OCI-LY7 (cell line): Measurements from ENCODE around the gene ARID5B. TPM values are rescaled to one million over a fixed set of nuclear protein-coding genes. Genes with fewer than 3 reads are reported as not detected.
"Not testable (repeated sequence)": the region's sequence is repeated elsewhere in the genome, so short reads cannot be mapped to it uniquely, and the experiment has no call there.

Source experiments
- BruUV-seq: library from RNA; stranded (reverse); fragments of 400-500 nt; replicated peaks from 2 replicates; lab custom pipeline; 2021; lab: Mats Ljungman, UMichigan
- CTCF ChIA-PET: fragments of 300-600 bp; sonication (Branson Sonifier 250); formaldehyde crosslinking; loops from one replicate; lab custom pipeline; 2022; ENCODE audit warnings: antibody characterized with exemption; ENCODE audit not compliant: unreplicated experiment; lab: Charles Lee
- POLR2A ChIA-PET: fragments of 300-600 bp; sonication (Branson Sonifier 250); formaldehyde crosslinking; loops from one replicate; lab custom pipeline; 2022; ENCODE audit warnings: antibody characterized with exemption; lab: Charles Lee
- DNase-seq: peaks from one replicate; pipeline ENCODE4 v3.0.0-alpha.2; 2015; ENCODE audit warnings: low spot score
- H2AFZ ChIP-seq: fragments of 200-600 bp; sonication (generic), shearing (Covaris generic); 2 replicates; pipeline ENCODE4 v1.6.1; 2014; ENCODE audit warnings: mild to moderate bottlenecking, antibody characterized with exemption, low read length, moderate library complexity
- H3K27ac ChIP-seq: fragments of 200-600 bp; sonication (generic); 2 replicates; pipeline ENCODE4 v1.5.1; 2014; ENCODE audit warnings: mixed run types, low read depth, mild to moderate bottlenecking, moderate library complexity, low read length, inconsistent platforms; ENCODE audit not compliant: poor library complexity, severe bottlenecking
- H3K36me3 ChIP-seq: fragments of 200-600 bp; sonication (generic); 2 replicates; pipeline ENCODE4 v1.6.1; 2014; ENCODE audit warnings: mild to moderate bottlenecking, antibody characterized with exemption, low read length, moderate library complexity, mixed read lengths; ENCODE audit not compliant: insufficient read depth
- H3K4me1 ChIP-seq: fragments of 200-600 bp; sonication (generic); 2 replicates; pipeline ENCODE4 v1.5.1; 2014; ENCODE audit warnings: mild to moderate bottlenecking, low read length; ENCODE audit not compliant: insufficient read depth, poor library complexity, severe bottlenecking
- H3K4me2 ChIP-seq: fragments of 200-600 bp; sonication (generic); 2 replicates; pipeline ENCODE4 v1.6.1; 2014; ENCODE audit warnings: mild to moderate bottlenecking, low read length
- H3K4me3 ChIP-seq: fragments of 200-600 bp; sonication (generic); 2 replicates; pipeline ENCODE4 v1.5.1; 2014; ENCODE audit warnings: mild to moderate bottlenecking, low read depth, low read length; ENCODE audit not compliant: poor library complexity, severe bottlenecking
- H3K79me2 ChIP-seq: fragments of 200-600 bp; sonication (generic); 2 replicates; pipeline ENCODE4 v1.6.1; 2016; ENCODE audit warnings: low read depth, mild to moderate bottlenecking, low read length, moderate library complexity, mixed read lengths; ENCODE audit not compliant: insufficient read depth
- H3K9me2 ChIP-seq: fragments of 200-600 bp; sonication (generic); 2 replicates; pipeline ENCODE4 v1.6.1; 2016; ENCODE audit warnings: mild to moderate bottlenecking, low read length, mixed read lengths; ENCODE audit not compliant: insufficient read depth
- H3K9me3 ChIP-seq: fragments of 200-600 bp; sonication (generic); 2 replicates; pipeline ENCODE4 v1.6.1; 2014; ENCODE audit warnings: mild to moderate bottlenecking, mixed run types, low read length, mixed read lengths
- H4K20me1 ChIP-seq: fragments of 200-600 bp; sonication (generic); 2 replicates; pipeline ENCODE4 v1.6.1; 2014; ENCODE audit warnings: mild to moderate bottlenecking, antibody characterized with exemption, low read length, moderate library complexity, mixed read lengths; ENCODE audit not compliant: insufficient read depth
- EZH2phosphoT487 ChIP-seq: fragments of 200-600 bp; sonication (generic); IDR thresholded peaks from 2 replicates; pipeline ENCODE4 v1.6.1; 2018; ENCODE audit warnings: low read depth, borderline replicate concordance, mild to moderate bottlenecking, mixed run types, antibody characterized with exemption, low read length, moderate library complexity, mixed read lengths
- intact Hi-C: fragments of 100-400 bp; cut with micrococcal nuclease; formaldehyde crosslinking; loops from one replicate; pipeline ENCODE4 v1.10.0; 2022; ENCODE audit not compliant: unreplicated experiment
- total RNA-seq, 2 experiments: library from RNA; depleted of rRNA in 1 of 2; stranded (reverse); fragments of >200 nt in 1 of 2; shearing (Covaris generic) in 1 of 2; gene quantifications; 2 replicates each; pipeline ENCODE4 v1.2.3, GENCODE V29; 2014 to 2022
- TF ChIP-seq, protein P1 (sequence below): fragments of 200-600 bp; sonication (generic); conservative IDR thresholded peaks from 2 replicates; pipeline ENCODE4 v1.5.1; 2014; ENCODE audit warnings: mild to moderate bottlenecking, antibody characterized with exemption, low read length, moderate library complexity, mixed read lengths

The ARID5B gene
- total RNA-seq, 2 experiments from 2014 or later, result 38.0 to 56.7 TPM

DNA sequence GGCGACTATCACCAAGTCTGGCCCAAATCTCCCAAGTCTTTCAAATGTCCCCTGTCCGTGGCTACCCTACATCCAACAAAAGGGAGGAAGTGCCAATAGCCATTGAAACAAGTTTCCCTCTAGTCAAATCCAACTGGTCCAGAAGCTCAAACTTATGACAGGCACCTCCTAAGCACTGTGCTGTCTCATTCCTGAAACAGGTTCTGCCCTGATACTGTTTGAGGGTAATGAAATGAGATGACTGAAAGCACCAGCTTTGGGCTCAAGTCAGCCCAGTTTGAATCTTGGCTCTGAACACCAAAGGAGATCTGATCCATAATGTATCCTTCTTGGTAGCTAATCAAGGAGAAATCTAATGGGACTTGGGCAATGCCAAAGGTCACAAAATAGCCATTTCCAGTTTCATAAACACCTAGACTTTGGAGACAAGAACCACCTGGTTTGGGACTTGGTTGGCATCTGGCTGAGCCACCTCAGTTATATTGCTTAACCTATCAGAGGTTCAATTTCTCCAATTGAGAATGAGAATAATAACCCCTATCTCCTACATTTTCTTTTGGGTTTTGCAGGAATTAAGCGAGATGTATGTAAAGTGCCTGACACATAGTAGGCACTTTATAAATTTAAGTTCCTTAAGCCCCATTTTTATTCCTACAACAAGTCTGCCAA, 34.7 kb upstream of the ARID5B start:
- H3K36me3 ChIP-seq, result no peaks in the 10 kb centered on the region
- no peak overlapping the region for H2AFZ ChIP-seq
- H3K79me2 ChIP-seq, result no peaks in the 10 kb centered on the region
- no peaks in the 10 kb centered on the region for H3K9me2 ChIP-seq
- intact Hi-C loops, result no loop called here
- TF ChIP-seq EZH2phosphoT487, result no peak
- TF ChIP-seq, protein P1, sequence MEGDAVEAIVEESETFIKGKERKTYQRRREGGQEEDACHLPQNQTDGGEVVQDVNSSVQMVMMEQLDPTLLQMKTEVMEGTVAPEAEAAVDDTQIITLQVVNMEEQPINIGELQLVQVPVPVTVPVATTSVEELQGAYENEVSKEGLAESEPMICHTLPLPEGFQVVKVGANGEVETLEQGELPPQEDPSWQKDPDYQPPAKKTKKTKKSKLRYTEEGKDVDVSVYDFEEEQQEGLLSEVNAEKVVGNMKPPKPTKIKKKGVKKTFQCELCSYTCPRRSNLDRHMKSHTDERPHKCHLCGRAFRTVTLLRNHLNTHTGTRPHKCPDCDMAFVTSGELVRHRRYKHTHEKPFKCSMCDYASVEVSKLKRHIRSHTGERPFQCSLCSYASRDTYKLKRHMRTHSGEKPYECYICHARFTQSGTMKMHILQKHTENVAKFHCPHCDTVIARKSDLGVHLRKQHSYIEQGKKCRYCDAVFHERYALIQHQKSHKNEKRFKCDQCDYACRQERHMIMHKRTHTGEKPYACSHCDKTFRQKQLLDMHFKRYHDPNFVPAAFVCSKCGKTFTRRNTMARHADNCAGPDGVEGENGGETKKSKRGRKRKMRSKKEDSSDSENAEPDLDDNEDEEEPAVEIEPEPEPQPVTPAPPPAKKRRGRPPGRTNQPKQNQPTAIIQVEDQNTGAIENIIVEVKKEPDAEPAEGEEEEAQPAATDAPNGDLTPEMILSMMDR, result no peak
- BruUV-seq, result no TSS peak
- H3K4me1 ChIP-seq, result no peaks in the 10 kb centered on the region
- no peak overlapping the region for H3K4me3 ChIP-seq
- no peak for DNase-seq
- ChIA-PET POLR2A (no interaction called here), CTCF (no interaction called here)
- H3K4me2 ChIP-seq, result no peak overlapping the region
- no peaks in the 10 kb centered on the region for H3K9me3 ChIP-seq
- H3K27ac ChIP-seq, result no peak overlapping the region
- H4K20me1 ChIP-seq, result no peaks in the 10 kb centered on the region

- H3K4me2 ChIP-seq, intact Hi-C loops: not testable (repeated sequence)
Observed at GRCh38 chr10:61867374-61867773, 34.1 kb upstream of the ARID5B start.

GRCh38 chr10:61867817-61868216, 33.7 kb upstream of the ARID5B start:
- DNase-seq, H3K27ac ChIP-seq, H3K4me1 ChIP-seq, H3K9me2 ChIP-seq, BruUV-seq, H3K36me3 ChIP-seq, H3K4me2 ChIP-seq, CTCF ChIA-PET, H3K9me3 ChIP-seq, H4K20me1 ChIP-seq, intact Hi-C loops, H3K4me3 ChIP-seq, H2AFZ ChIP-seq, H3K79me2 ChIP-seq: not testable (repeated sequence)
- POLR2A ChIA-PET, result interaction anchor here (0.7 to 0.8 kb wide), 2 partner anchors 9 to 30 kb away, joined by 3 read pairs; no protein-coding TSS in a partner anchor

More at GRCh38 chr10:61867374-61867773, 34.1 kb upstream of the ARID5B start:
- H2AFZ ChIP-seq, H3K9me3 ChIP-seq, H3K4me1 ChIP-seq, H3K36me3 ChIP-seq, H3K4me3 ChIP-seq, BruUV-seq, DNase-seq, H3K27ac ChIP-seq, CTCF ChIA-PET, H3K79me2 ChIP-seq, H3K9me2 ChIP-seq, H4K20me1 ChIP-seq: not testable (repeated sequence)
- POLR2A ChIA-PET, result interaction anchor here (0.7 kb wide), 1 partner anchor 29 kb away, joined by 3 read pairs; no protein-coding TSS in a partner anchor
